Posterior cingulate gyrus (tissue), 11 donors: ENCODE results near the gene ATP5F1E.

Source experiments
- DNase-seq, 10 donors: peaks; one replicate each; pipeline versions ENCODE4 v3.0.0 to v3.0.0-alpha.2; 2020 to 2021; ENCODE audit warnings: mixed read lengths in 3 of 10
- intact Hi-C: fragments of 100-400 bp; cut with DNase I; formaldehyde crosslinking; loops from one replicate; pipeline ENCODE4 v1.15.1; 2023

The ATP5F1E gene

GRCh38 chr20:58978351-58979190 lies 53.6 kb downstream of the ATP5F1E start:
- peak in 1 of 10 donors; percentile 68 for DNase-seq
- intact Hi-C loops, result no loop called here

- intact Hi-C loops, result no loop called here
- DNase-seq, result no peak
Observed at GRCh38 chr20:58976061-58976730, 55.9 kb downstream of the ATP5F1E start.
